GM12875 (cell line): Measurements from ENCODE around the gene SAP25.

Experiments
- H3K4me3 ChIP-seq: one replicate; pipeline ENCODE4 v1.5.1; 2011; ENCODE audit warnings: low read depth, low read length, control low read depth
- TF ChIP-seq, protein P1 (sequence below): IDR thresholded peaks from 2 replicates; pipeline ENCODE4 v1.5.1; 2011; ENCODE audit warnings: low read depth, mild to moderate bottlenecking, control low read depth, inconsistent platforms, low read length, moderate library complexity, borderline replicate concordance; ENCODE audit not compliant: insufficient read depth

Gene SAP25

DNA sequence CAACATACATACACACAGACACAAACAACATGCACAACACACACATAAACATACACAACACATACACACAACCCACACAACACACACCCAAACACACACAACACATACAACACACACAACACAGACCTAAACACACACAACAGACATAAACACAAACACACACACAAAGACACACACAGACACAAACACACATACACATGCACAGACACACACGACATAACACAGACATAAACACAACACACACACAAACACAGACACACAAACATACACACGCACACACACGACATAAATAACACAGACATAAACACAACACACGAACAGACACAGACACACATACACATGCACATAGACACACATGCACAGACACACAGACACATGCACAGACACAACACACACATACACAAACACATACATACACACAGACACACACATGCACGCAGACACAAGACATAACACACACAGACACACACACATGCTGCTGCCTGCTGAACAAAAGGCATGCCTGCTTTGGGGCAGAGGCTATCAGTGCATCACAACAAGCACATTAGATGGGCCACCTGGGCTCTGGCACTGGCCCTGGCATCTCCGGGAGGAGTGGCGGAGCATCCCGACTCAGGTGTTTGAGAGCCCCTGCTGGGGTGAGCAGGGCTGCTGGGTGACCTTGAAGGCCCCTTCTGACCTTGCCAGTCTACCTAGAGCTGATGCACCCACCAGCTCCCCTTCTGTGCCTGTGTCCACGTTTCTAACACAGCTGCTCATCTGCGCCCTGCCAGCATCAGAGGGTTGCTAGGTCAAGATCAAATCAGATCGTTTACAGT, 7.0 kb upstream of the SAP25 start:
- TF ChIP-seq, protein P1, sequence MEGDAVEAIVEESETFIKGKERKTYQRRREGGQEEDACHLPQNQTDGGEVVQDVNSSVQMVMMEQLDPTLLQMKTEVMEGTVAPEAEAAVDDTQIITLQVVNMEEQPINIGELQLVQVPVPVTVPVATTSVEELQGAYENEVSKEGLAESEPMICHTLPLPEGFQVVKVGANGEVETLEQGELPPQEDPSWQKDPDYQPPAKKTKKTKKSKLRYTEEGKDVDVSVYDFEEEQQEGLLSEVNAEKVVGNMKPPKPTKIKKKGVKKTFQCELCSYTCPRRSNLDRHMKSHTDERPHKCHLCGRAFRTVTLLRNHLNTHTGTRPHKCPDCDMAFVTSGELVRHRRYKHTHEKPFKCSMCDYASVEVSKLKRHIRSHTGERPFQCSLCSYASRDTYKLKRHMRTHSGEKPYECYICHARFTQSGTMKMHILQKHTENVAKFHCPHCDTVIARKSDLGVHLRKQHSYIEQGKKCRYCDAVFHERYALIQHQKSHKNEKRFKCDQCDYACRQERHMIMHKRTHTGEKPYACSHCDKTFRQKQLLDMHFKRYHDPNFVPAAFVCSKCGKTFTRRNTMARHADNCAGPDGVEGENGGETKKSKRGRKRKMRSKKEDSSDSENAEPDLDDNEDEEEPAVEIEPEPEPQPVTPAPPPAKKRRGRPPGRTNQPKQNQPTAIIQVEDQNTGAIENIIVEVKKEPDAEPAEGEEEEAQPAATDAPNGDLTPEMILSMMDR, result no peak
- no peak overlapping the region for H3K4me3 ChIP-seq

DNA sequence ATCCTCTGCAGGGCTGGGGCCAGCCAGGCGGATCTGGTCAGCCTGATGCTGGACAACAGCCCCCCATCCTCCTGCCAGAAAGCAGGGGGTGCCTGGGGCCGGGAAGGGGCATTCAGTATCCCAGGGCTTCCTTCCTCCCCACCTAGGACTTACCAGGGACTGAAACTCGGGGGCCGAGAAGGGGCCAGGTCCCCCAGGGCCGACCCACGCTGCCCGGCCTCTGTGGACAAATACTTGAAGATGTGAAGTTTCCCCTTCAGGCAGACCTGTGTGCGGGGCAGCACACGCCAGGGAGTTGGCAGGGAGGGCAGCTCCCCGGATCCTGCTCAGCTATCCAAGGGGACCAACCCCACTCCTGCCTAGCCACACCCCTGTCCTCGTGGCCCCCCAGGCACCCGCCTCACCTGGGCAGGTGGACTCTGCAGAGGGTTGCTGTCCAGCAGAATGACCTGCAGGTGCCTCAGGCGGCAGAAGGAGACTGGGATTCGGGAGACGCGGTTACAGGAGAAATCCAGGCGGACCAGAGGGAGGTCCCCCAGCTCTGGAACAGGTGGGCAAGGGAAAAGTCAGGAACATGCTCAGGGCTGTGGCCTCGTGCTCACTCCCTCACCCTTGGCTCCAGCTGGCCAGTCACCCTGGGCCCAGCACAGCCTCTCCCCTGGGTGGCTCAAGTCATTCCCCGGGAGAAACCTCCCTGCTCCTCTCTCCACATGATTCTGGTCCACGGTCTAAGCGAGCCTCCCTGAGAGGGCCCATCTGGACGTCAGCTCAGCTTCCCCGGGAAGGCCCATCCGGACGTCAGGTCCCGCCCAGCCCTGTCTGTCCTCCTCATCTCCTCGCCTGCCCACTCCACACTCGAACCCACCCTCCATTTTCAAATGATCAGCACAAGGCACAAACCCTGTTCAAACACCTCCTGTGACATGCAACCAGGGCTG, 4.8 kb upstream of the SAP25 start:
- no peak overlapping the region for H3K4me3 ChIP-seq
- TF ChIP-seq, protein P1, result no peak

DNA sequence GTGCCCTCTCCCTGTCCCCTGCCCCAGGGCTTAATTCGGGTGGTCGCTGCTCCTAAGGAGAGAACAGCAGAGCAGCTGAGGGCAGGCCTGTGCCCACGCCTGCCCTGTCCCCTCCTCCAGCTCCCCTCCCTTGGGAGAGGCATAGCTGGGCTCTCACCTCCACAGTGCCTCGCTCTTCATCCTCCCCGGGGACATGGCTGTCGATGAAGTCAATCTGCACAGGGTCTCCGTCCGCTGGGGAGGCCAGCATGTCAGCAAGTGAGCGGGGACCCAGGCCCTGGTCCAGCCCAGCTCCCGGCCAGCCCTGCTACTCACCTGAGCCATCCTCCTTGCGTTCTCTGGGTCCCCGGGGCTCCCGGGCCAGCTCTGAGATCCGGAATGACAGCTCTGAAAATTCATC, 3.8 kb upstream of the SAP25 start:
- H3K4me3 ChIP-seq, result no peak overlapping the region
- TF ChIP-seq, protein P1, result no peak

DNA sequence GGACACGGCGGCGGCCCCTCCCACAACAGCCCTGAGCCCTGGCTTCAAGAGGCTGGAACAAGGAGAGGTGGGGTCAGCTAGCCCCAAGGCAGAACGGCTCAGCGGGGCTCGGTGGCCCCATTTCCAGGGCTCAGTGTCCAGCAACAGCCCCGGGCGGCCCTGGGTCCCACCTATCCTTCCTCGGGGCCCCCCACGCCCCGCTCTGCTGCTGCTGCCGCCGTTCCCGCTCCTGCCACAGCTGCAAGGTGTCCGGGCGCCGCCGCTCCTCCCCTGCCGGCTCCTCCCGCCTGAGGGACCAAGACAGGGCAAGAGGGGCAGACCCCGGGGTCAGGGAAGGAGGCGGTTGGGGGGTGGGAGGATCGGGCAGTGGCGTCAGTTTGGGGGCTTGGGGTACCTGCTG, 3.4 kb upstream of the SAP25 start:
- no peak overlapping the region for H3K4me3 ChIP-seq
- TF ChIP-seq, protein P1, result no peak

DNA sequence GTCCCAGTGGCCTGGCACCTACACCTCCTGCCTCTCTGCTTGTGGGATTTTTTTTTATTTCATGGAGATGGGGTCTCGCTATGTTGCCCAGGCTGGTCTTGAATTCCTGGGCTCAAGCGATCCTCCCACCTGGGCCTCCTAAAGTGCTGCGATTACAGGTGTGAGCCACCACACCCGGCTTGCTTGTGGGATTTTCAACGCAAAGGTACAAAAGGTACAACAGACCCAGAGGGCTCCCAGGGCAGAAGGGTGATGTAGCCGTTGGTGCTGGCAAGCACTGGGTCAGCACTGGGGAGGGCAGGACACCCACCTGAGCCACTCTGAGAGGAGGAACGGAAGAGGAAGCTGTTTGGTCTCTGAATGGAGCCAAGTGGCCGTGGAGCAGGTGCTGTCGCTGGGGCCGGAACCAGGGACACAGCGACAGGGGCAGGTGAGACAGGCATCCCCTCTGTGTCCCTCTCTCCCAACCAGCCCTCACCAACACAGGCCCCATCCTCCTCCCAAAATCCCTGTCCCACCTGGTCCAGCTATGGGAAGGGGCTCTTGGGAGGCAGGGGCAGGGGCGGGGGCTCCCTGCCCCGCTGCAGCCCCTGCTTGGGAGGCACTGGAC, 2.8 kb upstream of the SAP25 start:
- no peak overlapping the region for H3K4me3 ChIP-seq
- TF ChIP-seq, protein P1, result no peak

DNA sequence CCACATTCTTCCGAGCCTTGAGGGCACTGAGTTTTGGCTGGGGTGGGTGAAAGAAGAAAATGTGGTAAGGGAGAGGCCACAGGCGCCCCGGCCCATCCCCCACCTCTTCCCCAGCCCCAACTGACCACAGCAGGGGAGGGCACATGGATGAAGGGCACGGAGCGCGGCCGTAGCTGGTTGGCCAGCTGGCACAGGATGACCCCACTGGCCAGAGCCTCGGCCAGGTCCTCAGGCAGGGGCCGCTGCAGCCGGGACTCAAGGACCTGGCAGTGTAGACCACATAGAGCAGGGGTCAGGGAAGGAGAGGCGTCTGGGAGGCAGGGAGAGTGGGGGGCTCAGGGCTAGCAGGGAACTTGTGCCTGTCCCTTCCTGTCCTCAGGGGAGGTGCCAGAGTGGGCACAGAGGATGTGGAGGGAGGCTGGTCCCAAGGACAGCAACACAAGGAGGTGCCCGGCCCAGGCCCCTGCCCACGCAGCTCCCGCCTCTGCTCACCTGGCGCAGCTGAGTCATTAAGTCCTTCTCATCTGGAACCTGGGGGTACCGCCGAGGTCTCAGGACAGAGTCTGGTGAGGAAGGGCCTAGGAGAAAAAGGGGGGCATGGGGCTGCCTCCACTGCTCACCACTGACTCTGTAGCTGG, 2.2 kb upstream of the SAP25 start:
- TF ChIP-seq, protein P1, result no peak
- H3K4me3 ChIP-seq, result no peak overlapping the region
